ENCODE measurements around the gene CTXND2.
"Not testable (repeated sequence)": the region's sequence is repeated elsewhere in the genome, so short reads cannot be mapped to it uniquely, and the experiment has no call there.

CTXND2 gene

DNA sequence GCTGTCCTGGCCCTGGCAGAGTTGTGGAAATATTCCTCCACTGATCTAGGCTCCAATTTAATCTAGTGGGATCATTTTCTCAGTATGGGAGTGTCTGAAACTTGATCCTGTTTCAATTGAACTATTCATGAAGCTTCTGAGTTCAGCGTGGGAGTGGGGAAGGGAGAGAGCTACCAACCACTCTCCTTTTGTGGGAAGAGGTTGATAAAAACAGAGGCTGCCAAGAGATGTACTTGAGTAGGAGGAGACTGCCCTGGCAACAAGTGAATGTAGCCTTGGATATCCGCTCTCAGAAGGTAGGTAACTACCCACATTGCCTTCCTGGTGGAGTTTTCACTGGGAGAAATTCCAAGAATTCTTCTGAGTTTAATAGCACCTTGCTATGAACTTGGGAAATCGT lies at the start of gene CTXND2:
Gene CTXND2 (plus strand): TSS at position 119 of the 400 bp plus-strand sequence. CDS start 25,179 bp downstream, outside the sequence.
- no peak for DNase-seq
- intact Hi-C loops (cut with DNase I): no loop called here

- intact Hi-C loops (cut with DNase I); DNase-seq: not testable (repeated sequence)
Observed at GRCh38 chr1:150840850-150841249, 46.1 kb upstream of the CTXND2 start.

- intact Hi-C loops (cut with DNase I): no loop called here
- no peak for DNase-seq
Observed at GRCh38 chr1:150841626-150842025, 45.3 kb upstream of the CTXND2 start.

- no peak for DNase-seq
Observed at GRCh38 chr1:150842343-150842742, 44.6 kb upstream of the CTXND2 start.

GRCh38 chr1:150842964-150843363 lies 44.0 kb upstream of the CTXND2 start:
- no peak for DNase-seq
- intact Hi-C loops (cut with DNase I): no loop called here

More at GRCh38 chr1:150842343-150842742, 44.6 kb upstream of the CTXND2 start:
- intact Hi-C loops (cut with DNase I): no loop called here

GRCh38 chr1:150843474-150843873 lies 43.5 kb upstream of the CTXND2 start:
- intact Hi-C loops (cut with DNase I): no loop called here
- DNase-seq: no peak

- no peak for DNase-seq
- intact Hi-C loops (cut with DNase I): no loop called here
Observed at GRCh38 chr1:150846473-150847146, 40.3 kb upstream of the CTXND2 start.

DNA sequence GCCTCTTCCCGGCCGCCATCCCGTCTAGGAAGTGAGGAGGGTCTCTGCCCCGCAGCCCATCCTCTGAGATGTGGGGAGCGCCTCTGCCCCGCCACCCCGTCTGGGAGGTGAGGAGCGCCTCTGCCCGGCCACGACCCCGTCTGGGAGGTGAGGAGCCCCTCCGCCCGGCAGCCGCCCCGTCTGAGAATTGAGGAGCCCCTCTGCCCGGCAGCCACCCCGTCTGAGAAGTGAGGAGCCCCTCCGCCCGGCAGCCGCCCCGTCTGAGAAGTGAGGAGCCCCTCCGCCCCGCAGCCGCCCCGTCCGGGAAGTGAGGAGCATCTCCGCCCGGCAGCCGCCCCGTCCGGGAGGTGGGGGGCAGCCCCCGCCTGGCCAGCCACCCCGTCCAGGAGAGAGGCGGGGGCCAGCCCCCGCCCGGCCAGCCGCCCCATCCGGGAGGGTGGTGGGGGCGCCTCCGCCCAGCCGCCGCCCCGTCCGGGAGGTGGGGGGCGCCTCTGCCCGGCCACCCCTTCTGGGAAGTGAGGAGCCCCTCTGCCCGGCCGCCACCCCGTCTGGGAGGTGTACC lies 36.1 kb upstream of the CTXND2 start:
- intact Hi-C loops (cut with DNase I); DNase-seq: not testable (repeated sequence)

GRCh38 chr1:150852734-150853133 lies 34.2 kb upstream of the CTXND2 start:
- intact Hi-C loops (cut with DNase I); DNase-seq: not testable (repeated sequence)

DNA sequence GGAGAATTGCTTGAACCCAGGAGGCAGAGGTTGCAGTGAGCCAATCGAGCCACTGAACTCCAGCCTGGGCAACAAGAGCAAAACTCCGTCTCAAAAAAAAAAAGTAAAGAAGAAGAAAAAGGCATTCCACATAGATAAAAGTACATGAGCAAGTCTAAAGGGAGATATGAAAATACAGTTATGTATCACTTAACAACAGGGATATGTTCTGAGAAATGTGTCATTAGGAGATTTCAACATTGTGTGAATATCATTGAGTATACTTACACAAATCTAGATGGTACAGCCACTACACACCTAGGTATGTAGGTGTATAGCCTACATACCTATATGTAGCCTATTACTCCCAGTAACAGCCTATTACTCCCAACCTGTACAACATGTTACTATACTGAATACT lies 23.2 kb upstream of the CTXND2 start:
- intact Hi-C loops (cut with DNase I): no loop called here
- no peak for DNase-seq

DNA sequence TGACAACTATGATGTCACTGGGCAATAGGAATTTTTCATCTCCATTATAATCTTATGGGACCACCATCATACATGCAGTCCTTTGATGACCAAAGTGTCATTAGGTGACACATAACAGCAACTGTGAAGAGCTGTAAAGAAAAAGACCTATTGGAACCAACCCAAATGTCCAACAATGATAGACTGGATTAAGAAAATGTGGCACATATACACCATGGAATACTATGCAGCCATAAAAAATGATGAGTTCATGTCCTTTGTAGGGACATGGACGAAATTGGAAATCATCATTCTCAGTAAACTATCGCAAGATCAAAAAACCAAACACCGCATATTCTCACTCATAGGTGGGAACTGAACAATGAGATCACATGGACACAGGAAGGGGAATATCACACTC lies 22.7 kb upstream of the CTXND2 start:
- DNase-seq; intact Hi-C loops (cut with DNase I): not testable (repeated sequence)

GRCh38 chr1:150869683-150870082 lies 17.3 kb upstream of the CTXND2 start:
- DNase-seq: no peak
- intact Hi-C loops (cut with DNase I): no loop called here

GRCh38 chr1:150872572-150872971 lies 14.4 kb upstream of the CTXND2 start:
- intact Hi-C loops (cut with DNase I): no loop called here
- DNase-seq: no peak

- intact Hi-C loops (cut with DNase I): no loop called here
- no peak for DNase-seq
Observed at GRCh38 chr1:150873521-150873920, 13.4 kb upstream of the CTXND2 start.

GRCh38 chr1:150874455-150875196 lies 12.3 kb upstream of the CTXND2 start:
- intact Hi-C loops (cut with DNase I): loop anchor here (5.0 kb wide), 2 partner anchors 53 to 108 kb away; partner anchors contain the start of genes ANXA9 and SETDB1
- DNase-seq: no peak

- intact Hi-C loops (cut with DNase I): loop anchor here (5.0 kb wide), 2 partner anchors 52 to 107 kb away; partner anchors contain the start of genes ANXA9 and SETDB1
- peak in 1 of 10 donors; percentile 14 for DNase-seq
Observed at GRCh38 chr1:150875197-150876118, 11.5 kb upstream of the CTXND2 start.

- DNase-seq: peak in 6 of 10 donors; percentile 45 to 90 (median 50)
- intact Hi-C loops (cut with DNase I): loop anchor here (5.0 kb wide), 2 partner anchors 51 to 106 kb away; partner anchors contain the start of genes ANXA9 and SETDB1
Observed at GRCh38 chr1:150876119-150876454, 10.8 kb upstream of the CTXND2 start.

- DNase-seq: not testable (repeated sequence)
- intact Hi-C loops (cut with DNase I): loop anchor here (5.0 kb wide), 2 partner anchors 48 to 103 kb away; partner anchors contain the start of genes ANXA9 and SETDB1
Observed at GRCh38 chr1:150878931-150879330, 8.0 kb upstream of the CTXND2 start.

DNA sequence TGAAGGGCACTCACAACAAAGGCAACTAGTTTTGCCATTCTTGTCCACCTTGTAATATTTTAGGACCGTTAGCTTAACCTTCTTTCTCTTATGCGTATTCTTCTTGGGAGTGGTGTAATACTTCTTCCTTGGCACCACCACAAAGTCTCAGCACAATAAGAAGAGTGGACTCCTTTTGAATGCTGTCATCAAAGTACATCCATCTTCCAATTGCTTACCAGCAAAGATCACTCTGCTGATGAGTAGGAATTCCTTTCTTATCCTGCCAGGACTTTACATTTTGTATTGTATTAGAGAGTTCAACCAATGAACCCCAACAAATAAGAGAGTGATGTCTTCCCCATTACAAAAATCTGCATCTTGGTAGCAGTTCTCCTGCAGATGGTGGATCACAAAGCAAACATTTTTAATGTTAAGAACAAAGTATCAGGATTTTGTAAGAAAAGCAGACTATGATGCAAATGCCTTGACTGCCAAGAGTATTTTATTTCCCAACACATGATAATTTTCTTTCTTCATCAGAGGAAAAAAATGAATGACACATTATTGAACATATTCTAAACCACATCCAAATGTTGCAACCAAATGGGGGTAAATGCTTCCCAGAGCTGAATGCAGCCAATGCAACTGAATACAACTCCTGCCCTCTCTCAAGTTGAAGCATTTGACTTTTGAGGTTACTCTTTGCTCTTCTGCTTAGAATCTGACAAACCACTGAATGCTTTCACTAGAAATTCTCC lies 5.4 kb upstream of the CTXND2 start:
- intact Hi-C loops (cut with DNase I): no loop called here
- no peak for DNase-seq
